ENCODE measurements around the gene CYP27B1. TPM values are rescaled to one million over a fixed set of nuclear protein-coding genes. Genes with fewer than 3 reads are reported as not detected.
A peak's percentile ranks its signal among the peaks of the same experiment; 100 is the strongest.

CYP27B1 gene
- total and polyA plus RNA-seq, 2 donors (not counting 3 experiments of a cell fraction or from before 2014, with no cell fraction given), result 0.62 to 2.7 TPM

DNA sequence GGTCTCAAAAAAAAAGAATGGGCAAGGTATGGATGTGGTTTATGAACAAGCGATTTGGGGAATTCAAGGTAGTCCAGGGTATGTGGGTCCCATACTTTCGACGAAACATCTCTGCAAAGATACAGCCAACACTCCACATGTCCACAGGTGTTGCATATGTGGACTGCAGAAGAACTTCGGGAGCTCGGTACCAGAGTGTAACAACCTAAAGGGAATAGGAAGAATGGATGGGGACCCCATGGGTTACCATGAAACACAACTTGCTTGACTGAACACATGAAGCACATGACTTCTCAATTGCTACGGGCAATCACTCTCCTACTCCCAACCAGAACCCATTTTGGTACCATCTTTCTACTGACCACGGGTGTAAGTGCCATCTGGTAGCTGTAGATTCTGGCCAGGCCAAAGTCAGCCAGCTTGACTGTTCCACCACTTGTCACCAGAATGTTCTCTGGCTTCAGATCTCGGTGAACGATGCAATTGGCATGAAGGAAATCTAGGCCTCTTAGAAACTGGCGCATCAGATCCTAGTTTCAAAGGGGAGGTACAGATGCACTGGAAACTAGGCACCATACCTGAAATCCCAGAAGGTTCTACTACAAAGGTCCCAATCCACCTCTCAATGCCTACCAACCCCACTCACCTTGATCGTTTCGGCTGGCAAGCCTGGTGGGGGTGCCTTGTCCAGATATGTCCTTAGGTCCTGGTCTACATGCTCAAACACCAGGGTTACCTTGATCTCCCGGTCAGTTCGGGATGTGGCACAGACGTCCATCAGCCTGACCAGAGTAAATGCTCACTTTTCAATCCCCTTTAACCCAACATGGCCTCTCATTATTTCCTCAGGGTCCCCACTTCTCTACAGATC is 16.1 kb downstream of the CYP27B1 start:
- intact Hi-C loops (cut with micrococcal nuclease), result no loop called here
- dilution Hi-C loops (cut with MboI; ENCODE audit: extremely low pct_ligation_motif_present, low sequenced_read_pairs), result no loop called here
- CTCF ChIA-PET, result interaction anchor here (1.9 kb wide), 1 partner anchor 25 kb away, joined by 4 read pairs; no protein-coding TSS in a partner anchor

More for the DNA sequence above, 16.1 kb downstream of the CYP27B1 start:
- no peaks in the 10 kb centered on the region for H3K9me3 ChIP-seq (replicated peaks; ENCODE audit: control insufficient read depth, insufficient read depth, low read length)
- H3K79me2 ChIP-seq (ENCODE audit: control insufficient read depth, insufficient read depth, low read length), result peaks cover 19% of the 10 kb centered on the region
- no peak overlapping the region for H3K27ac ChIP-seq (ENCODE audit: insufficient read depth, low read depth, low read length)
- POLR2A ChIA-PET, result no interaction called here
- TF ChIP-seq POLR2AphosphoS5 (IDR thresholded peaks at IDR 0.05; ENCODE audit: insufficient read depth, low read depth, low read length) (no peak), JUN (IDR thresholded peaks at IDR 0.05; ENCODE audit: borderline replicate concordance, insufficient read depth, insufficient read length, low read depth) (no peak), MYC (IDR thresholded peaks at IDR 0.05; ENCODE audit: low read depth, low read length) (no peak), GATA2 (IDR thresholded peaks at IDR 0.05; ENCODE audit: insufficient read depth, insufficient read length, low read depth, low read length) (no peak), FOS (IDR thresholded peaks at IDR 0.05; ENCODE audit: borderline replicate concordance, insufficient read depth, low read length) (no peak), EZH2 (IDR thresholded peaks at IDR 0.05; ENCODE audit: borderline replicate concordance, low read depth, low read length, severe bottlenecking) (no peak), POLR2A (IDR thresholded peaks at IDR 0.05; ENCODE audit: low read depth, low read length) (no peak)
- TF ChIP-seq, protein P1, sequence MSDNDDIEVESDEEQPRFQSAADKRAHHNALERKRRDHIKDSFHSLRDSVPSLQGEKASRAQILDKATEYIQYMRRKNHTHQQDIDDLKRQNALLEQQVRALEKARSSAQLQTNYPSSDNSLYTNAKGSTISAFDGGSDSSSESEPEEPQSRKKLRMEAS (IDR thresholded peaks at IDR 0.05; ENCODE audit: insufficient read depth, insufficient read length), result no peak
- TF ChIP-seq, protein P2, sequence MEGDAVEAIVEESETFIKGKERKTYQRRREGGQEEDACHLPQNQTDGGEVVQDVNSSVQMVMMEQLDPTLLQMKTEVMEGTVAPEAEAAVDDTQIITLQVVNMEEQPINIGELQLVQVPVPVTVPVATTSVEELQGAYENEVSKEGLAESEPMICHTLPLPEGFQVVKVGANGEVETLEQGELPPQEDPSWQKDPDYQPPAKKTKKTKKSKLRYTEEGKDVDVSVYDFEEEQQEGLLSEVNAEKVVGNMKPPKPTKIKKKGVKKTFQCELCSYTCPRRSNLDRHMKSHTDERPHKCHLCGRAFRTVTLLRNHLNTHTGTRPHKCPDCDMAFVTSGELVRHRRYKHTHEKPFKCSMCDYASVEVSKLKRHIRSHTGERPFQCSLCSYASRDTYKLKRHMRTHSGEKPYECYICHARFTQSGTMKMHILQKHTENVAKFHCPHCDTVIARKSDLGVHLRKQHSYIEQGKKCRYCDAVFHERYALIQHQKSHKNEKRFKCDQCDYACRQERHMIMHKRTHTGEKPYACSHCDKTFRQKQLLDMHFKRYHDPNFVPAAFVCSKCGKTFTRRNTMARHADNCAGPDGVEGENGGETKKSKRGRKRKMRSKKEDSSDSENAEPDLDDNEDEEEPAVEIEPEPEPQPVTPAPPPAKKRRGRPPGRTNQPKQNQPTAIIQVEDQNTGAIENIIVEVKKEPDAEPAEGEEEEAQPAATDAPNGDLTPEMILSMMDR (IDR thresholded peaks at IDR 0.05; ENCODE audit: extremely low read depth in 1 of 2, insufficient read depth in 1 of 2, low read depth in 1 of 2, low read length in 2 of 2), result no peak
- no peaks in the 10 kb centered on the region for H3K9me1 ChIP-seq (replicated peaks; ENCODE audit: control insufficient read depth, extremely low read depth, insufficient read depth, low read length)
- no peak for DNase-seq (ENCODE audit: low read depth, low spot score)
- H3K9ac ChIP-seq (replicated peaks; ENCODE audit: extremely low read depth, insufficient read depth, low read length), result peak overlapping the region; percentile 88
- peak overlapping the region; percentile 86 for H3K4me2 ChIP-seq (ENCODE audit: insufficient read depth, low read length)
- H4K20me1 ChIP-seq (replicated peaks; ENCODE audit: control insufficient read depth, extremely low read depth, insufficient read depth, low read length), result no peaks in the 10 kb centered on the region
- H2AFZ ChIP-seq (ENCODE audit: low read depth, low read length), result no peak overlapping the region
- H3K36me3 ChIP-seq (ENCODE audit: control insufficient read depth in 2 of 2, extremely low read depth in 1 of 2, insufficient read depth in 2 of 2, low read length in 2 of 2), result peaks cover 4 to 22% of the 10 kb centered on the region in 2 experiments
- no peak for FAIRE-seq
- H3K4me3 ChIP-seq (replicated peaks in 1 of 3; ENCODE audit: insufficient read depth in 1 of 3, low read depth in 1 of 3, low read length in 3 of 3), result peak overlapping the region; percentile 19 to 78 (median 61)
- BruUV-seq (replicated peaks), result no TSS peak
- peaks cover 13 to 16% of the 10 kb centered on the region in 2 experiments for H3K27me3 ChIP-seq (ENCODE audit: control insufficient read depth in 2 of 2, insufficient read depth in 2 of 2, low read length in 2 of 2)
- peaks cover 15% of the 10 kb centered on the region for H3K4me1 ChIP-seq (ENCODE audit: control insufficient read depth, extremely low read depth, insufficient read depth, low read length)

Measured in endothelial cell of umbilical vein (primary cell).